ENCODE measurements around the gene SDR9C7.
"Not testable (repeated sequence)": the region's sequence is repeated elsewhere in the genome, so short reads cannot be mapped to it uniquely, and the experiment has no call there.

The SDR9C7 gene

GRCh38 chr12:56914256-56914655 lies 20.0 kb downstream of the SDR9C7 start:
- no peak for DNase-seq

- not testable (repeated sequence) for DNase-seq
Observed at GRCh38 chr12:56909403-56909802, 24.8 kb downstream of the SDR9C7 start.

- DNase-seq = no peak
Observed at GRCh38 chr12:56908136-56908535, 26.1 kb downstream of the SDR9C7 start.

- DNase-seq = no peak
Observed at GRCh38 chr12:56905852-56906251, 28.4 kb downstream of the SDR9C7 start.

GRCh38 chr12:56903374-56903773 lies 30.8 kb downstream of the SDR9C7 start:
- no peak for DNase-seq

GRCh38 chr12:56901313-56901712 lies 32.9 kb downstream of the SDR9C7 start:
- not testable (repeated sequence) for DNase-seq

- DNase-seq = no peak
Observed at GRCh38 chr12:56900583-56900982, 33.6 kb downstream of the SDR9C7 start.

- DNase-seq = no peak
Observed at GRCh38 chr12:56898938-56899337, 35.3 kb downstream of the SDR9C7 start.

- DNase-seq = no peak
Observed at GRCh38 chr12:56897844-56898361, 36.3 kb downstream of the SDR9C7 start.

- DNase-seq = no peak
Observed at GRCh38 chr12:56896082-56896481, 38.1 kb downstream of the SDR9C7 start.

GRCh38 chr12:56894698-56895368 lies 39.4 kb downstream of the SDR9C7 start:
- DNase-seq = no peak

- DNase-seq = not testable (repeated sequence)
Observed at GRCh38 chr12:56891885-56892284, 42.3 kb downstream of the SDR9C7 start.

- no peak for DNase-seq
Observed at GRCh38 chr12:56886319-56886718, 47.9 kb downstream of the SDR9C7 start.

- DNase-seq = no peak
Observed at GRCh38 chr12:56885316-56885715, 48.9 kb downstream of the SDR9C7 start.

- DNase-seq = no peak
Observed at GRCh38 chr12:56884421-56884820, 49.8 kb downstream of the SDR9C7 start.

- DNase-seq = not testable (repeated sequence)
Observed at GRCh38 chr12:56882407-56882806, 51.8 kb downstream of the SDR9C7 start.

- no peak for DNase-seq
Observed at GRCh38 chr12:56880125-56880992, 53.8 kb downstream of the SDR9C7 start.

- DNase-seq = not testable (repeated sequence)
Observed at GRCh38 chr12:56879240-56880124, 54.7 kb downstream of the SDR9C7 start.

GRCh38 chr12:56878010-56878339 lies 56.2 kb downstream of the SDR9C7 start:
- DNase-seq = no peak

GRCh38 chr12:56877195-56878009 lies 56.8 kb downstream of the SDR9C7 start:
- no peak for DNase-seq

GRCh38 chr12:56874821-56875220 lies 59.4 kb downstream of the SDR9C7 start:
- no peak for DNase-seq

GRCh38 chr12:56873382-56873781 lies 60.8 kb downstream of the SDR9C7 start:
- DNase-seq = no peak
